ENCODE data around the gene CCNI2.

Gene CCNI2

GRCh38 chr5:132782101-132782500 is 34.9 kb downstream of the CCNI2 start:
- TF ChIP-seq, protein P1, sequence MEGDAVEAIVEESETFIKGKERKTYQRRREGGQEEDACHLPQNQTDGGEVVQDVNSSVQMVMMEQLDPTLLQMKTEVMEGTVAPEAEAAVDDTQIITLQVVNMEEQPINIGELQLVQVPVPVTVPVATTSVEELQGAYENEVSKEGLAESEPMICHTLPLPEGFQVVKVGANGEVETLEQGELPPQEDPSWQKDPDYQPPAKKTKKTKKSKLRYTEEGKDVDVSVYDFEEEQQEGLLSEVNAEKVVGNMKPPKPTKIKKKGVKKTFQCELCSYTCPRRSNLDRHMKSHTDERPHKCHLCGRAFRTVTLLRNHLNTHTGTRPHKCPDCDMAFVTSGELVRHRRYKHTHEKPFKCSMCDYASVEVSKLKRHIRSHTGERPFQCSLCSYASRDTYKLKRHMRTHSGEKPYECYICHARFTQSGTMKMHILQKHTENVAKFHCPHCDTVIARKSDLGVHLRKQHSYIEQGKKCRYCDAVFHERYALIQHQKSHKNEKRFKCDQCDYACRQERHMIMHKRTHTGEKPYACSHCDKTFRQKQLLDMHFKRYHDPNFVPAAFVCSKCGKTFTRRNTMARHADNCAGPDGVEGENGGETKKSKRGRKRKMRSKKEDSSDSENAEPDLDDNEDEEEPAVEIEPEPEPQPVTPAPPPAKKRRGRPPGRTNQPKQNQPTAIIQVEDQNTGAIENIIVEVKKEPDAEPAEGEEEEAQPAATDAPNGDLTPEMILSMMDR (IDR thresholded peaks at IDR 0.05; ENCODE audit: low read length), result no peak
- no peak for TF ChIP-seq EZH2 (IDR thresholded peaks at IDR 0.05; ENCODE audit: borderline replicate concordance, low read length)
- Histone ChIP-seq H4K20me1 (ENCODE audit: insufficient read depth, low read length) (no peaks in the 10 kb centered on the region), H3K9me2 (ENCODE audit: low read depth, low read length) (no peaks in the 10 kb centered on the region), H3K4me1 (ENCODE audit: insufficient read depth, low read length, severe bottlenecking) (no peaks in the 10 kb centered on the region), H3K9me3 (ENCODE audit: low read length) (no peaks in the 10 kb centered on the region), H2AFZ (ENCODE audit: low read length) (no peak overlapping the region), H3K79me2 (ENCODE audit: insufficient read depth, low read length) (no peaks in the 10 kb centered on the region), H3K9ac (ENCODE audit: low read length) (no peak overlapping the region), H3K36me3 (ENCODE audit: insufficient read depth, low read length) (no peaks in the 10 kb centered on the region), H3K27ac (ENCODE audit: low read depth, low read length, poor library complexity, severe bottlenecking) (no peak overlapping the region), H3K4me3 (ENCODE audit: low read depth, low read length, poor library complexity, severe bottlenecking) (no peak overlapping the region), H3K27me3 (ENCODE audit: insufficient read depth, low read length) (no peaks in the 10 kb centered on the region; the same call in 1 of the 2 replicates), H3F3A (ENCODE audit: insufficient read depth, low read length) (no peaks in the 10 kb centered on the region), H3K4me2 (ENCODE audit: low read length) (no peak overlapping the region)

DNA sequence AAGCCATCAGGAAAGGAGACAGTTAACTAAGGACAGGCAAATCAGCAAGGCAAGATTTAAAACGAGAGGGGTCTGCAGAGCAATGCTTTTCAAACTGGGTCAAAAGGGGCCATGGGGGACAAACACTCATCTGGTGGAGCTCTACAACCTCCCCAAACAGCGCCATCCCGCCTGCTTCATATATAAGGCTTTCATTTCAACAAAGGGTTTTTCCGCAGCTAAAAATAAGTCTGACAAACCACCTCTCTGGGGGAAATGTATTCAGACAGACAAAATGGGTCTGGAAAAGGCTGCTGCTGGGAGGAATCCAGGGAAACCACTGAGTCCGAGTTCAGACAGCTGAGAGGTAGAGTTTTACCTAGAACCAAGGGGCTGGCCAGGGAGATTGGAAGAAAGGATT is 38.1 kb downstream of the CCNI2 start:
- Histone ChIP-seq H4K20me1 (ENCODE audit: insufficient read depth, low read length) (no peaks in the 10 kb centered on the region), H3K27me3 (ENCODE audit: insufficient read depth, low read length) (no peaks in the 10 kb centered on the region; the same call in 1 of the 2 replicates), H2AFZ (ENCODE audit: low read length) (no peak overlapping the region), H3K36me3 (ENCODE audit: insufficient read depth, low read length) (no peaks in the 10 kb centered on the region), H3K9me3 (ENCODE audit: low read length) (no peaks in the 10 kb centered on the region), H3K4me1 (ENCODE audit: insufficient read depth, low read length, severe bottlenecking) (no peaks in the 10 kb centered on the region), H3F3A (ENCODE audit: insufficient read depth, low read length) (no peaks in the 10 kb centered on the region), H3K79me2 (ENCODE audit: insufficient read depth, low read length) (no peaks in the 10 kb centered on the region), H3K4me2 (ENCODE audit: low read length) (no peak overlapping the region), H3K9me2 (ENCODE audit: low read depth, low read length) (no peaks in the 10 kb centered on the region), H3K4me3 (ENCODE audit: low read depth, low read length, poor library complexity, severe bottlenecking) (no peak overlapping the region), H3K9ac (ENCODE audit: low read length) (no peak overlapping the region), H3K27ac (ENCODE audit: low read depth, low read length, poor library complexity, severe bottlenecking) (no peak overlapping the region)
- no peak for TF ChIP-seq EZH2 (IDR thresholded peaks at IDR 0.05; ENCODE audit: borderline replicate concordance, low read length)
- TF ChIP-seq, protein P1 (IDR thresholded peaks at IDR 0.05; ENCODE audit: low read length), result no peak

DNA sequence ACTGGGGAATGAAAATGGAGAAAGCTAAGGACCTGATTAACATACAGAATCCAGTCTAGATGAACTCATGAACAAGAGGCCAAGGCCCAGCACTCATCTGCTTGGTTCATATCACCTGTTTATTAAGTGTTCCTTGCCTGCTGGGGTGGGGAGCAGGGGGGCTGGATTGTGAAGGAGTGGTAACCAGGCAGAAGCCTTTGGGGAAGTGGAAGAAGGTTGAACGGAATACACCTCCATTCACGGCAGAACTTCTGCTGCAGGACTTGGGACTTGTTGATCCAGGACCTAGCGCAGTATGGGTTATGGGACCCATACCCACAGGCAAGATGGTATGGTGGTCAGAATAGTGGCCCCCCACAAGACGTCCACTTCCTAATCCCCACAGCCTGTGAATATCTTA is 38.6 kb downstream of the CCNI2 start:
- Histone ChIP-seq H3K36me3 (ENCODE audit: insufficient read depth, low read length) (no peaks in the 10 kb centered on the region), H3F3A (ENCODE audit: insufficient read depth, low read length) (no peaks in the 10 kb centered on the region), H3K27ac (ENCODE audit: low read depth, low read length, poor library complexity, severe bottlenecking) (no peak overlapping the region), H3K9me2 (ENCODE audit: low read depth, low read length) (no peaks in the 10 kb centered on the region), H3K9ac (ENCODE audit: low read length) (no peak overlapping the region), H2AFZ (ENCODE audit: low read length) (no peak overlapping the region), H3K4me2 (ENCODE audit: low read length) (no peak overlapping the region), H3K4me1 (ENCODE audit: insufficient read depth, low read length, severe bottlenecking) (no peaks in the 10 kb centered on the region), H4K20me1 (ENCODE audit: insufficient read depth, low read length) (no peaks in the 10 kb centered on the region), H3K79me2 (ENCODE audit: insufficient read depth, low read length) (no peaks in the 10 kb centered on the region), H3K4me3 (ENCODE audit: low read depth, low read length, poor library complexity, severe bottlenecking) (no peak overlapping the region), H3K27me3 (ENCODE audit: insufficient read depth, low read length) (no peaks in the 10 kb centered on the region; the same call in 1 of the 2 replicates), H3K9me3 (ENCODE audit: low read length) (no peaks in the 10 kb centered on the region)
- TF ChIP-seq, protein P1 (IDR thresholded peaks at IDR 0.05; ENCODE audit: low read length), result no peak
- TF ChIP-seq EZH2 (IDR thresholded peaks at IDR 0.05; ENCODE audit: borderline replicate concordance, low read length), result no peak

Data from OCI-LY1 (cell line).